ENCODE results near the gene METTL17. TPM values are rescaled to one million over a fixed set of nuclear protein-coding genes. Genes with fewer than 3 reads are reported as not detected.

METTL17 gene
- total RNA-seq, 4 donors from 2014 or later = 53.6 to 74.6 (median 68.5) TPM

DNA sequence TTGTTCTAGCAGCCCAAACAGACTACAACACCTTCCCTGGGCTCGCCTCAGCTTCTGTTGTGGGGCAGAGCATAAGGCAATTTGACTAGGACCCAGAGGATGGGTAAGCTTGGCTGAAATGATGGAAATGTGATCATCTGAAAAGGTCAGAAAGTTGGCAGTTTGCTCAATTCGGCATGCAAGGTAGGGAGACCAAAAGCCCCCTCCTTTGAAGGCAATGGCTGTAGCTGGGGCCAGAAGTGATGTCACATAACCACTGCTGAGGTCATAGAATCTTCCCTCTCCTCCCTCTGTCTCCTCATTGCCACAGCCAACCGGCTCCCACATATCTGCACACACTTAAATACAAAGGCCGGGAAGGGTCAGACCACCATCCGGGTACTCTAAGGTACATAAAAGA, 40.1 kb downstream of the METTL17 start, which contains the start of gene TPPP2:
TSS of gene TPPP2 (plus strand) at position 301 of the 400 bp plus-strand sequence. CDS start 365 bp downstream, outside the sequence.
- intact Hi-C loops (cut with DNase I) = no loop called here

DNA sequence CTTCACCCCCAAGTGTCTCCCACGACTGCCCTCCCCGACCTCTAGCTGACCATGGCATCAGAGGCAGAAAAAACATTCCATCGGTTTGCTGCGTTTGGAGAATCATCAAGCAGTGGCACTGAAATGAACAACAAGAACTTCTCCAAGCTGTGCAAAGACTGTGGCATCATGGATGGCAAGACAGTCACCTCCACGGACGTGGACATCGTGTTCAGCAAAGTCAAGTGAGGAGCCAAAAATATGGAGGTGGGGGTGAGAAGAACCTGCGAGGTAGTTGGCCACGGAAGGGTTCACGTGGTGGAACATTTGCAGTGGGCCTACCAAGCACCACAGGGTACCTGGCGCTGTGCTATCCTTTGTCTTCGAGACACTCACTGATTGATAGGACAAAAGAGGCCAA, 40.8 kb downstream of the METTL17 start:
- H3K27ac ChIP-seq = no peak overlapping the region
- no peak overlapping the region for H3K4me3 ChIP-seq
- no peaks in the 10 kb centered on the region for H3K27me3 ChIP-seq
- intact Hi-C loops (cut with DNase I) = no loop called here
- H3K9me3 ChIP-seq = no peaks in the 10 kb centered on the region
- no peaks in the 10 kb centered on the region for H3K36me3 ChIP-seq
- peaks cover 0 to 23% (median 9%) of the 10 kb centered on the region in 3 donors for H3K4me1 ChIP-seq
- WGBS, 2 donors = 83 to 88% methylated on average over 12 of the region's 12 CpGs
- no peak for DNase-seq
- TF ChIP-seq POLR2A (IDR thresholded peaks at IDR 0.05) = no peak
- TF ChIP-seq, protein P1, sequence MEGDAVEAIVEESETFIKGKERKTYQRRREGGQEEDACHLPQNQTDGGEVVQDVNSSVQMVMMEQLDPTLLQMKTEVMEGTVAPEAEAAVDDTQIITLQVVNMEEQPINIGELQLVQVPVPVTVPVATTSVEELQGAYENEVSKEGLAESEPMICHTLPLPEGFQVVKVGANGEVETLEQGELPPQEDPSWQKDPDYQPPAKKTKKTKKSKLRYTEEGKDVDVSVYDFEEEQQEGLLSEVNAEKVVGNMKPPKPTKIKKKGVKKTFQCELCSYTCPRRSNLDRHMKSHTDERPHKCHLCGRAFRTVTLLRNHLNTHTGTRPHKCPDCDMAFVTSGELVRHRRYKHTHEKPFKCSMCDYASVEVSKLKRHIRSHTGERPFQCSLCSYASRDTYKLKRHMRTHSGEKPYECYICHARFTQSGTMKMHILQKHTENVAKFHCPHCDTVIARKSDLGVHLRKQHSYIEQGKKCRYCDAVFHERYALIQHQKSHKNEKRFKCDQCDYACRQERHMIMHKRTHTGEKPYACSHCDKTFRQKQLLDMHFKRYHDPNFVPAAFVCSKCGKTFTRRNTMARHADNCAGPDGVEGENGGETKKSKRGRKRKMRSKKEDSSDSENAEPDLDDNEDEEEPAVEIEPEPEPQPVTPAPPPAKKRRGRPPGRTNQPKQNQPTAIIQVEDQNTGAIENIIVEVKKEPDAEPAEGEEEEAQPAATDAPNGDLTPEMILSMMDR (IDR thresholded peaks at IDR 0.05) = no peak

More for the DNA sequence above, 40.1 kb downstream of the METTL17 start, which contains the start of gene TPPP2:
- H3K27me3 ChIP-seq = no peaks in the 10 kb centered on the region
- no peaks in the 10 kb centered on the region for H3K9me3 ChIP-seq
- H3K27ac ChIP-seq = no peak within 1 kb of the TSS
- H3K4me3 ChIP-seq = no peak within 1 kb of the TSS
- H3K36me3 ChIP-seq = no peaks in the 10 kb centered on the region
- H3K4me1 ChIP-seq = peaks cover 0 to 28% (median 9%) of the 10 kb centered on the region in 3 donors
- no peak for TF ChIP-seq POLR2A (IDR thresholded peaks at IDR 0.05)
- TF ChIP-seq, protein P1 (IDR thresholded peaks at IDR 0.05) = no peak
- 78 to 79% methylated on average over 4 to 5 of the region's 5 CpGs for WGBS, 2 donors
- no peak for DNase-seq

DNA sequence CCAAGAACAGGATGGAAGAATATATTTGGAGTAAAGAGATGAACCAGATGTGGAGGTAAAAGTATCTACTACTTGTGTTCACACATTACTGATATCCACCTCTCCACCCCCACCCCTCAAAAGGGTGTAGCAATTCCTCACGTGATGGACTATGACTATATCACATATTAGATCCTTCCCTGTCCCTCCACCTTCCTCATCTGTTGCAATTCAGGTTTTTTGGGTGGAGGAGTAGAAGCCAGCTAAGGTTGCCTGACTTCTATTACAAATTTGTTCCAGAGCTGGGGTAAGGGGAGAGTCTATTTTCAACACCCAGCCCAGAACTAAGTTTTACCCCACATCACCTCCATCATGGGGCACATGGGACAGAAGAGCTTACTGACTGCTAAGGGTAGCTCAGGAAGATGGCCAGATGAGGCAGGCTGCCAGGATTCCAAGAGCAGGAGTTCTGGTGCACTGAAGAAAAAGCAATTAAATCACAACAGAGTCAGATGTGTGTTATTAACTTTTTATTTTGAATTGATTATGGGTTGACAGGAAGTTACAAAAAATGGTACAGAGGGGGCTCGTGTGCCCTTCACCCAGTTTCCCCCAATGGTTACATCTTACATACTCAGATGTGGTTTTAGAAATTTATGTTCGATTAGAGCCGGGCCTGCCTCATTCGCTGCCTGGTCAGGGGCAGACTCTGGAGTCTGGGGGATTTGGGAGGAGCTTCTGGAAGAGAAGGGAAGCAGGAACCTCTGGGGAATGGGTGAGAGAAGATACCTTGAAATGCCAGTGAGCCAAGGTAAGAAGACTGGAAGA, 42.7 kb downstream of the METTL17 start:
- intact Hi-C loops (cut with DNase I) = no loop called here
- no peak for TF ChIP-seq POLR2A (IDR thresholded peaks at IDR 0.05)
- no peaks in the 10 kb centered on the region for H3K9me3 ChIP-seq
- WGBS, 2 donors = 72 to 75% methylated on average over 5 of the region's 5 CpGs
- no peak overlapping the region for H3K4me3 ChIP-seq
- H3K27ac ChIP-seq = no peak overlapping the region
- H3K27me3 ChIP-seq = no peaks in the 10 kb centered on the region
- DNase-seq = no peak
- no peaks in the 10 kb centered on the region for H3K36me3 ChIP-seq
- peaks cover 0 to 16% (median 0%) of the 10 kb centered on the region in 3 donors for H3K4me1 ChIP-seq

DNA sequence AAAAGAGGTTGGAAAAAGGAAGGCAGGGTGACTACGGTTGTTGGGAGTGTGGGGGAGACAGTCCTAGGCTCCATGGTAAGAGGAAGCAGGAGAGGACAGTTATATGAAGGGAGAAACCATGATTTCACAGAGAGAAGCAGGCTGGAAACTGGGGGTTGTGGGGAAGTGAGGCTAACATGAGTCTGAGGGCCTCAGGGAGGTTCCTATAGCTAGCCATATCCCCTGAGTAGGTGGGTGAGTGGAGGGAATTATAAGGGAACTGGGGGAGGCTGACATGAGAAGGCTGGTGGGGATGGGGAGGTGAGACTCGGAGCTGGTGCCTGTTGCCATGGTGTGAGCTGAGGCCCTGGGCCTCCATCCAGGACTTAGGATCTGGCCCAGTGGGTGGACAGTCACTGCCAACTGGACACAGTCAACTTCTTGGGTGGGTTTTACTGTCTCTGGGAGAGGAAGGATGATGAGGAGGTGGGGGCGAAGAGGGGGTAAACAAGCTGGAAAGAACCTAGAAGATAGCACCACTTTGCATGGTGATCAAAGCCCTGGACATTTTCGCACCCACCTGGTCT, 43.4 kb downstream of the METTL17 start:
- WGBS, 2 donors = 80 to 81% methylated on average over 4 of the region's 4 CpGs

DNA sequence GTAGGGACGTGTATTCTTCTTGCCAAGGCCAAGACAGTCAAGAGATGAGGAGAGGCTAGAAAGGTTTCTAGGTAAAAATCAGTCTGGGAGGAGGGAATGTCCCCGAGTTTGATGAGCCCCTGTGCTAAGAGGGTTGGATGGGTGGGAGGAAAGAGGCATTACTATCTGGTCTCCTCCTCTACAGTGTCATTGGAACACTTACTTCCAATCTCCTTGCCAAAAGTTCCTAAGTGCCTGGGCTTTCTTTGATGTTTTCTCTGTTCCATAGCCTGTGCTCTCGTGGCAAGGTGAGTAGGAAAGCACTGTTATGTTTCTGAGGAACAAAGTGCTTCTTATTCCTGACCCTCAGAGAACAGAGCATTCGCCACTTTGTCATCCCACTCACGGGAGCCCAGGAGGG, 44.9 kb downstream of the METTL17 start, which contains the start of gene RNASE13:
TSS of gene RNASE13 (minus strand) at position 101 of the 400 bp plus-strand sequence. CDS start 519 bp downstream, outside the sequence.
- Histone ChIP-seq H3K4me1 (peaks cover 16 to 35% (median 16%) of the 10 kb centered on the region in 3 donors), H3K4me3 (no peak within 1 kb of the TSS), H3K27me3 (no peaks in the 10 kb centered on the region), H3K9me3 (no peaks in the 10 kb centered on the region), H3K27ac (no peak within 1 kb of the TSS), H3K36me3 (no peaks in the 10 kb centered on the region)
- 66 to 84% methylated on average over 4 to 5 of the region's 5 CpGs for WGBS, 2 donors
- no peak for DNase-seq
- TF ChIP-seq POLR2A (IDR thresholded peaks at IDR 0.05) = no peak
- TF ChIP-seq, protein P1 (IDR thresholded peaks at IDR 0.05) = no peak
- intact Hi-C loops (cut with DNase I) = no loop called here

More for the DNA sequence above, 43.4 kb downstream of the METTL17 start:
- H3K4me1 ChIP-seq = peaks cover 1 to 21% (median 4%) of the 10 kb centered on the region in 3 donors
- intact Hi-C loops (cut with DNase I) = no loop called here
- H3K27ac ChIP-seq = no peak overlapping the region
- H3K27me3 ChIP-seq = no peaks in the 10 kb centered on the region
- TF ChIP-seq, protein P1 (IDR thresholded peaks at IDR 0.05) = no peak
- no peak for TF ChIP-seq POLR2A (IDR thresholded peaks at IDR 0.05)
- no peak overlapping the region for H3K4me3 ChIP-seq
- H3K9me3 ChIP-seq = no peaks in the 10 kb centered on the region
- H3K36me3 ChIP-seq = no peaks in the 10 kb centered on the region
- no peak for DNase-seq
